Keratinocyte (primary cell): ENCODE data around the gene LIG3. TPM values are rescaled to one million over a fixed set of nuclear protein-coding genes. Genes with fewer than 3 reads are reported as not detected.

Experiments used
- DNase-seq: peaks from one replicate; pipeline ENCODE4 v3.0.0-alpha.2; 2011; ENCODE audit warnings: low read depth, missing footprints, low spot score
- FAIRE-seq: peaks from 2 replicates; lab custom pipeline; 2011; peaks lifted over from hg19 to GRCh38; lab: Jason Lieb, UNC
- H2AFZ ChIP-seq: 2 replicates; pipeline ENCODE4 v1.6.0; 2012; ENCODE audit warnings: low read length, control low read depth, inconsistent platforms; ENCODE audit not compliant: control insufficient read depth
- H3K27ac ChIP-seq: 2 replicates; pipeline ENCODE4 v1.5.1; 2011; ENCODE audit warnings: low read length; ENCODE audit not compliant: control insufficient read depth, insufficient read depth
- H3K27me3 ChIP-seq: 3 replicates; pipeline ENCODE4 v1.6.0; 2011; ENCODE audit warnings: low read length; ENCODE audit not compliant: control insufficient read depth, insufficient read depth; ENCODE audit errors: extremely low read depth
- H3K36me3 ChIP-seq, 2 experiments: 2 replicates in 1 of 2; 3 replicates in 1 of 2; pipeline ENCODE4 v1.5.1; 2011; ENCODE audit warnings: low read length in 2 of 2, mild to moderate bottlenecking in 1 of 2; ENCODE audit not compliant: control insufficient read depth in 2 of 2, insufficient read depth in 2 of 2; ENCODE audit errors: extremely low read depth in 1 of 2
- H3K4me1 ChIP-seq: 3 replicates; pipeline ENCODE4 v1.5.1; 2011; ENCODE audit warnings: low read length; ENCODE audit not compliant: control insufficient read depth, insufficient read depth; ENCODE audit errors: extremely low read depth
- H3K4me2 ChIP-seq: 3 replicates; pipeline ENCODE4 v1.6.0; 2011; ENCODE audit warnings: low read depth, low read length; ENCODE audit not compliant: control insufficient read depth, insufficient read depth; ENCODE audit errors: extremely low read depth
- H3K4me3 ChIP-seq, 3 experiments: fragments of 200-600 bp in 1 of 3; sonication (generic) in 1 of 3; 2 replicates in 2 of 3; 3 replicates in 1 of 3; pipeline ENCODE4 v1.5.1; 2011 to 2016; ENCODE audit warnings: low read length in 3 of 3, mild to moderate bottlenecking in 3 of 3, control low read depth in 2 of 3, inconsistent platforms in 1 of 3, low read depth in 1 of 3, mixed read lengths in 1 of 3, mixed run types in 1 of 3, moderate library complexity in 1 of 3; ENCODE audit not compliant: control insufficient read depth in 2 of 3, insufficient read depth in 2 of 3; ENCODE audit errors: extremely low read depth in 1 of 3
- H3K79me2 ChIP-seq: 2 replicates; pipeline ENCODE4 v1.6.0; 2012; ENCODE audit warnings: low read length; ENCODE audit not compliant: control insufficient read depth, insufficient read depth
- H3K9ac ChIP-seq: 3 replicates; pipeline ENCODE4 v1.6.0; 2011; ENCODE audit warnings: low read length; ENCODE audit not compliant: control insufficient read depth, insufficient read depth; ENCODE audit errors: extremely low read depth
- H3K9me1 ChIP-seq: 3 replicates; pipeline ENCODE4 v1.6.0; 2011; ENCODE audit warnings: low read length; ENCODE audit not compliant: control insufficient read depth, insufficient read depth; ENCODE audit errors: extremely low read depth
- H3K9me3 ChIP-seq: 2 replicates; pipeline ENCODE4 v1.5.1; 2012; ENCODE audit warnings: low read depth, low read length; ENCODE audit not compliant: control insufficient read depth
- H4K20me1 ChIP-seq: 3 replicates; pipeline ENCODE4 v1.6.0; 2011; ENCODE audit warnings: low read length; ENCODE audit not compliant: control insufficient read depth, insufficient read depth; ENCODE audit errors: extremely low read depth
- CTCF ChIP-seq, 3 experiments: IDR thresholded peaks in 1 of 3; conservative IDR thresholded peaks in 1 of 3; optimal IDR thresholded peaks in 1 of 3; 2 replicates in 2 of 3; 3 replicates in 1 of 3; pipeline versions ENCODE3 to v1.5.1; 2011; ENCODE audit warnings: low read length in 3 of 3, mild to moderate bottlenecking in 3 of 3, moderate library complexity in 2 of 3, control low read depth in 1 of 3, inconsistent platforms in 1 of 3; ENCODE audit not compliant: insufficient read depth in 2 of 3; ENCODE audit errors: extremely low read depth in 1 of 3
- EZH2 ChIP-seq: IDR thresholded peaks from one replicate; pipeline ENCODE4 v1.6.1; 2012; ENCODE audit warnings: inconsistent platforms, mild to moderate bottlenecking, low read length, moderate library complexity
- dilution Hi-C: fragments of 300-500 bp; cut with MboI; formaldehyde crosslinking; loops from one replicate; pipeline ENCODE4 v1.7.0; 2020; ENCODE audit warnings: low sequenced_read_pairs; ENCODE audit not compliant: extremely low pct_ligation_motif_present
- polyA plus RNA-seq, 5 experiments: library from polyadenylated mRNA; depleted of rRNA in 3 of 5; stranded (reverse) in 3 of 5; stranded (forward) in 1 of 5; unstranded in 1 of 5; fragments of >200 nt; gene quantifications; 1 replicate in 1 of 5; 2 replicates in 3 of 5; 3 replicates in 1 of 5; pipeline versions ENCODE4 v1.2.1 to v1.2.3, GENCODE V29; 2011 to 2012; ENCODE audit warnings: missing spikeins in 2 of 5, low read depth in 1 of 5, low replicate concordance in 1 of 5

Gene LIG3
- polyA plus RNA-seq, 1 donor (not counting 4 experiments of a cell fraction or from before 2014, with no cell fraction given): 29.3 TPM

DNA sequence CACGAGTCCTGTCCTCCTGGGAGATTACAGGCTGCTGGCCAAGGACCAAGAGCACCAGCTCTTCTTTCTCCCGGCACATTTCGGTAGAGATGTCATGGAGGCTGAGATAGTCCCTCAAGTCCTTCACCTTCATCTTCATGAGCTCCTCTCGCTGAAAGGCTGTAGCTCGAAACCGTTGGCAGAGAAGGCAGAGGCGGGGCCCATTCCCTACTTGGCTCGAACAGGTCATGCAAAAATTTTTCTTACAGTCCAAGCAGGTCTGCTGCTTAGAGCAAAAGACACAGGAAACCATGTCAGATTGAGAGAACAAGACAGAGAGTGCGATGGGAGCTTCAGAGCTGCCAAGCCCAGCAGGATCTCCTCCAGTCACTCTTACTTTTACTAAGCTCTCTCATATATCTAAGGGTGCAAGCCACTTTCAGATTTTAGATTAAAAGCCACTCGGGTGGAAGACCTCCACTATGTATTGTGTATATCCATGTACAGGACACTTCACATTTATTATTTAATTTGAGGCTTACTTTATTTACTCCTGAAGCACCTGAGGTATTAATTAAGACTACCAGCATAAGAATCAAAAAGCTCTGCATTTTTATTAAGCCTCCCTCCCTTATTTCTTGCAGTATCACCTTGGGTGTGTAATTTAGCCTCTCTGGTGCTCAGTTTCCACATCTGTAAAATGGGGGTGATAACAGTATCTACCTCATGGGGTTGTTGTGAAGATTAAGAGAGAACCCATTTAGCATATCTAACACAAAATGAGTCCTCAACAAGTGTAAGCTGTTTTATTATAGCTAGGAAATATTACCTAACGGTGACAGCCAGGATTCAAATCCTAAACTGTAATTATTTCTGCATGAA, 41.4 kb downstream of the LIG3 start:
- Histone ChIP-seq H3K27me3 (no peaks in the 10 kb centered on the region), H3K9ac (no peak overlapping the region), H3K4me1 (peaks cover 43% of the 10 kb centered on the region), H3K36me3 (peaks cover 17 to 26% of the 10 kb centered on the region in 2 experiments), H3K4me3 (no peak overlapping the region), H3K4me2 (no peak overlapping the region), H3K9me3 (no peaks in the 10 kb centered on the region), H3K9me1 (peaks cover 2% of the 10 kb centered on the region), H4K20me1 (no peaks in the 10 kb centered on the region), H3K27ac (peak overlapping the region; percentile 75), H2AFZ (no peak overlapping the region), H3K79me2 (peaks cover 2% of the 10 kb centered on the region)
- dilution Hi-C loops: no loop called here
- DNase-seq: no peak
- no peak for FAIRE-seq
- TF ChIP-seq EZH2: no peak
- no peak for TF ChIP-seq CTCF (optimal IDR thresholded peaks at IDR 0.05 in 1 of 3, IDR thresholded peaks at IDR 0.05 in 1 of 3, conservative IDR thresholded peaks at IDR 0.05 in 1 of 3; ENCODE audit: extremely low read depth in 1 of 3, insufficient read depth in 2 of 3, low read length in 3 of 3)

DNA sequence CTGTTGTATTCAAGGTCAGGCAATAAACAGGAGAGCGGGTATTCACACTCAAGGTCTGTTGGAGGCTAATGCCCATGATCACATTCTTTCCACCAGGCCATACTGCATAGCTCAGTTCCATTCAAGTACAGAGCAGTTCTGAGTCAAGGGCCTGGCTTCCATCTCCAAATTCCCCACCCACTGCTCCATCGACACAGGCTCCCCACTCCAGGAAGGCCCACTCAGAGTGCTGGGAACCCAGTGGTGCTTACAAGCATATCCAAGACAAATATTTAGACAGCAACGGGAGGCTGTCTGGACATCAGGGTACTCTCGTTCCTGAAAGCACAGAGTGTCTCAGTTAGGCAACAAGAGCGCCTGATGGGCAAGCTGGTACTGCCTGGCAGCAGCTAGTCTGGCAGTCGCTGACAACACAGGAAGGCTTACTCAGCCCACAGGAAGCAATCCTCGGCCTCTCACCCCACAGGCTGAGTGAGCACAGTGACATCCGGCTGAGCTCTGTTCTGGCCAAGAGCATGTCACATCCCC, 42.3 kb downstream of the LIG3 start:
- peak overlapping the region; percentile 33 for H3K4me2 ChIP-seq
- peak; percentile 92 for FAIRE-seq
- peak overlapping the region; percentile 30 for H3K9ac ChIP-seq
- TF ChIP-seq EZH2 (no peak), CTCF (optimal IDR thresholded peaks at IDR 0.05 in 1 of 3, IDR thresholded peaks at IDR 0.05 in 1 of 3, conservative IDR thresholded peaks at IDR 0.05 in 1 of 3; ENCODE audit: extremely low read depth in 1 of 3, insufficient read depth in 2 of 3, low read length in 3 of 3) (peak in 2 of 3 experiments; percentile 8 to 9)
- H3K27ac ChIP-seq: peak overlapping the region; percentile 75
- peak; percentile 44 for DNase-seq
- H3K36me3 ChIP-seq: peaks cover 15 to 22% of the 10 kb centered on the region in 2 experiments
- peaks cover 2% of the 10 kb centered on the region for H3K9me1 ChIP-seq
- H3K79me2 ChIP-seq: peaks cover 2% of the 10 kb centered on the region
- no peaks in the 10 kb centered on the region for H3K27me3 ChIP-seq
- no peaks in the 10 kb centered on the region for H3K9me3 ChIP-seq
- peak overlapping the region; percentile 39 for H2AFZ ChIP-seq
- peaks cover 43% of the 10 kb centered on the region for H3K4me1 ChIP-seq
- H3K4me3 ChIP-seq: no peak overlapping the region
- dilution Hi-C loops: no loop called here
- no peaks in the 10 kb centered on the region for H4K20me1 ChIP-seq
